ENCODE measurements around the gene HOXB1.

HOXB1 gene

DNA sequence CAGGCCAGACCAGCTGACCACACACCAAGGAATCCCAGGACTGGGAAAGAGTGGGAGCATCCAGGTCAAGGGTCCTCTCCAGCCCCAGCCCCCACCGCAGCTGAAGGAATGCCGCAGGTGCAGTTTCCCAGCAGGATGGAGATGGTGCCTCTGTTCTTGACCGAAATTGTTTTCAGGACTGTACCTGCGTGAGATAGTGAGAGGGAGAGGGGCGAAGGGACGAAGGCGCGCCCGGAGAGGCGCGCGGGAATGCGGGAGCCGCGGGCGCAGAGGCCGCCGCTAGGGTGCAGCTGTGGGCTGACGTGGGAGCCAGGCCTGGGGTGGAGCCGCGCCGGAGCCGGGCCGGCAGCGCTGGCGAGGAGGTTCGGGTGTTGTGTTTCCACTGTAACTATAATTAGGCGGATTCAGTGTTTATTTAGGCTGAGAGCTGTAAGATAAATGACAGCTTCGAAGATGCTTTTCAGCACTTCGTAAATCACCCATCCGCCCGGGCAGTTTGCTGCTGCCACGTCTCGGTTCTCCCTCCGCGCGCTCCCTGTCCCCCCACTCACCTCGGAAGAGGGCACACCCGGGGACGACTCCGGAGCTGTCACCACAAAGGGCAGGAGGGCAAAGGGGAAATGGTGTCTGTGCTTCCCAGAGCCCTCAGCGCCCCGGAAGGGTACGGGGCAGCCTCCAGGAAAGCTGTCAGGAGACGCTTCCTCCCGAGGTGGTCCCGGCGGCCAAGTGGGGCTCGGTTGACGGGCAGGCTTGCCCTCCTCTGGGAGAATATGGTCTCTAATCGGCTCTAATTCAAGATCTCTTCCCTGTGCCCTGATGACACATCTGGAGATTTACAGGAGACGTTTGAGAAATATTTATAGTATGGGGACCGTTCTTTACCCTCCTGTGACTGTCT is 38.2 kb downstream of the HOXB1 start:
- peak; percentile 70 for DNase-seq

DNA sequence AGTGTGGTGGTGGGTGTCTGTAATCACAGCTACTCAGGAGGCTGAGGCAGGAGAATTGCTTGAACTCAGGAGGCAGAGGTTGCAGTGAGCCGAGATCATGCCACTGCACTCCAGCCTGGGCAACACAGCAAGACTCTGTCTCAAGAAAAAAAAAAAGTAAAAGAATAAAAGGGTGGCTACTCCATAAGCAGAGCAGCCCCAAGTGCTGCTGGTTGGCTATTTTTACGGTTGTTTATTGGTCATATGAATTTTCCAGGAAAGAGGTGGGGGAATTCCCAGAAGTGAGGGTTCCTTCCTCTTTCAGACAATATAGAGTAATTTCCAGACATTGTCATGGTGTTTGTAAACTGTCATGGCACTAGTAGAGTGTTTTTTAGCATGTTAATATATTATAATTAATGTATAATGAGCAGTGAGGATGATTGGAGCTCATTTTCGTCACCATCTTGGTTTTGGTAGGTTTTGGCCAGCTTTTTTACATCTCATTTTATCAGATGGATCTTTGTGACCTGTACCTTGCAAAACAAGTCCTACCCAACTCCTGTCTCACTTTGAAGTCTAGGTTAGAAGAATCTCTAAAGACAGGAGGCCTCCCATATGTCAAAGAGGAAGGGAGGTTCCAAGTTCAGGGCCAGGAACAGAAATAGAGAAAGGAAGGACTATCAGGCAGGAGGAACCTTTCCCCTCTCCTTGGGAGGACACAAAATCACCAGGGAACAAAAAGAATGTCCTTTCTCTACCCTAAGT is 39.1 kb downstream of the HOXB1 start:
- no peak for DNase-seq

DNA sequence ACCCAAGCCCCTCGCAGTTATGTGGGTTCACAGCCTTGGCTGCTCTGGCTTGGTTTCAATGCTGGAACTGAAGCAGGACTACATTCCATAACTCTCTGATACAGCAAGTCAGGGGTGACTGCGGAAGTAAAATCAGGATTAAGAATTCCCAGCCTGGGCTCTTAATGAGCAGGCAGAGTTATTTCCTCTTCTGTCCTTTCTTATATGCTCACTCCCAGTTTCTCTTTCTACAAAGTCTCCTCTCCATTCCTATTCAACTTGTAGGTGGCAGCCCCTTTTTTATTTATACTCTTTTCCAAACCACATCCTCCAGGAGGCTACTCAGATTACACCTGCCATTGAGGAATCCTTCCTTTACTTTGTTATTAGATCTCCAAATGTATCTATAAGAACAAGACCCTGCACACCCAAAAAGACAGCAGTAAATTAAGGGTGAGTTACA is 40.3 kb downstream of the HOXB1 start:
- DNase-seq, result no peak

DNA sequence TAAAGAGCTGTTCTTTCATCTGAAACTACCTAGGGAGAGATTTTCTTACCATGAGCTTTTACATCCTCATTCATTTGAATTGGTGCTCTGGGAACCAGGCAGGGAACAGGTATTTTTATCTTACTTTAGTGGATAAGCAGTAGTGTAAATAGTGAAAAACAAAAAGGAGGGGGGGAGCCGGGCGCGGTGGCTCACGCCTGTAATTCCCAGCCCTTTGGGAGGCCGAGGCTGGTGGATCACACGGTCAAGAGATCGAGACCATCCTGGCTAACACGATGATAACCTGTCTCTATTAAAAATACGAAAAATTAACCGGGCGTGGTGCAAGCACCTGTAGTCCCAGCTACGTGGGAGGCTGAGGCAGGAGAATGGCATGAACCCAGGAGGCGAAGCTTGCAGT is 41.0 kb downstream of the HOXB1 start:
- DNase-seq, result no peak

DNA sequence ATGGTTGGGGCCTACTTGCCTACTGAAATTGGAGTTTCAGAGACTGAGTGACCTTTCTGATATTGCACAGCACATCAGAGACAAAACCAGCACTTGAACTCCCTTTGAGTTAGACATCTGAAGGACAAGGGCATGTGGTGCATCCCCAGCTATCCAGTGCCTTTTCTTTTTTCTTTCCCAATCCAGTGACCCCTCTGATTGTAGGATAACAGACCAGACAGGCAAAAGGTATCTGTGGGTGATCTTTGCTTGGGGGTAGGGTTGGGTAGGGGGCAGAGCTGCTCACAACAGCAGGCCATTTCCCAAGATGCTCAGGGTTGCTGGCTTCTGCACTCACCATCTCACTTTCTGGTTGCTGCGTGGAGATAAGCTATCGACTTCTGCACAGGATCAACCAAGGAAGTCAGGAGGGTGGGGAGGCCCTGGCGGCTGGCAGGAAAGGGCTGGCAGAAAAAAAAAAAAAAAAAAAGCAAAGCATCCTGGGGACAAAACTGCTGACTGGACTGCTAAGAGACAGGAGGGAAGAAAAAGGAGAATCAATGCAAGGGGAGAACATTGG is 42.2 kb downstream of the HOXB1 start:
- no peak for DNase-seq

DNA sequence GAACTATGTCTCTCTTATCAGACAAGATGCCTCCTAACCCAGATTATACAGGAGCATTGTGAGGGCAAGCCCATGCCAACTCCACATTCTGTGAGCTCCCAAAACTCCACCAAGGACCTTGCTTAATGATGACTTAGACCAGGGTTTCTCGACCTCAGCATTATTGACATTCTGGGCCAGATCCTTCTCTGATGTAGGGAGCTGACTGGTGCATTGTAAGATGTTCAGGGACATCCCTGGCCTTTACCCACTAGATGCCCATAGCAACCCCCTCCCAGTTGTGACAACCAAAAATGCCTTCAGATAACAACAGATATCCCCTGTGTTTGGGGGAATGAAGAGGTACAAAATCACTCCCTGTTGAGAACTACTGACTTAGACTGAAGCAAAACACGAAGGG is 43.6 kb downstream of the HOXB1 start:
- DNase-seq, result no peak

DNA sequence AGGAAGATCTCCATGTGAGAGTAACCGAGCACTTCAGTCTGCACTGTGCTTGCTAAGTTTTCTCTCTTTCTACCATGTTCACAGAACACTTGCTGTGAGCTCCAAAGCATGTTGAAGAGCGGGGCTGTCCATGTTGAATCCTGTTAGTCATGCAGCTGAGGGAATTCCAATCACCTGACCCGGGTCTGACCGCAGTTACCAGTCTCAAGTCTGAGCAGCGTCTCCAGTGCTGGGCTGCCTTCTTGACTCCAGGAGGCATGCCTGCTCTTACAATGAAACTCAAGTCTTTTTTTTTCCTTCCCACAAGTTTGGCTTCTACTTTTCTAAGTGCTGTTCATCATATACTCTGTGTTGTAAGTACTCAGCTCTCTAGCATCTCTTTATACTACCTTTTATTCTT is 44.3 kb downstream of the HOXB1 start:
- DNase-seq, result peak; percentile 99

DNA sequence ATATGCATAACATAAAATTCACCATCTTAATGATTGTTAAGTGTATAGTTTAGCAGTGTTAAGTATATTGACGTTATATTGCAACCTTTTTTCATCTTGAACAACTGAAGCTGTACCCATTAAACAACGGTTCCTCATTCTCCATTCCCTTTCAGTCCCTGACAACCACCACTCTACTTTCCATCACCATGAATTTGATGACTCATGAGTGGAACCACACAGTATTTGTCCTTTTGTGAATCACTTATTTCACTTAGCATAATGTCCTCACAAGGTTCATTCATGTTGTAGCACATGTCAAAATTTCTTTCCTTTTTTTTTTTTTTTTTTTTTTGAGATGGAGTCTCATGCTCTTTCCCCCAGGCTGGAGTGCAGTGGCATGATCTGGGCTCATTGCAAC is 46.0 kb downstream of the HOXB1 start:
- DNase-seq, result peak; percentile 82

DNA sequence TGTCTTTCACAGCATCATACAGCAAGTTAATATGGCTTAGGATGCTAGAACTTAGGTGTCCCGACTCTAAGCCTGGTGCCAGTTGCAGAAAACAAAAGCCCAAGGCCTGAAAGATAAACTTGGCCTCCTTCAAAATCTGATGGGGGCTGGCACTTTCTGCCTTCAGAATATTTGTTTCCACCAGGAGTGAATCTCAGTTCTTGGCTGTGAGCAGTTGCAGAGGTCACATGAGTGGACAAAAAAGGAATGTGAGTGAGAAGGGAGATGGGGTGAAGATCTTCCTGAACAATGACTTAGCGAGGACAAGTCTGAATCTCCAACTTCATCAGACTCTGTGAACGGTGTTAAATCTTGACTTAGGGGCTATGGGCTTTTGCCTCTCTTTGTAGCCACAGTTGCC is 46.6 kb downstream of the HOXB1 start:
- DNase-seq, result peak; percentile 54

DNA sequence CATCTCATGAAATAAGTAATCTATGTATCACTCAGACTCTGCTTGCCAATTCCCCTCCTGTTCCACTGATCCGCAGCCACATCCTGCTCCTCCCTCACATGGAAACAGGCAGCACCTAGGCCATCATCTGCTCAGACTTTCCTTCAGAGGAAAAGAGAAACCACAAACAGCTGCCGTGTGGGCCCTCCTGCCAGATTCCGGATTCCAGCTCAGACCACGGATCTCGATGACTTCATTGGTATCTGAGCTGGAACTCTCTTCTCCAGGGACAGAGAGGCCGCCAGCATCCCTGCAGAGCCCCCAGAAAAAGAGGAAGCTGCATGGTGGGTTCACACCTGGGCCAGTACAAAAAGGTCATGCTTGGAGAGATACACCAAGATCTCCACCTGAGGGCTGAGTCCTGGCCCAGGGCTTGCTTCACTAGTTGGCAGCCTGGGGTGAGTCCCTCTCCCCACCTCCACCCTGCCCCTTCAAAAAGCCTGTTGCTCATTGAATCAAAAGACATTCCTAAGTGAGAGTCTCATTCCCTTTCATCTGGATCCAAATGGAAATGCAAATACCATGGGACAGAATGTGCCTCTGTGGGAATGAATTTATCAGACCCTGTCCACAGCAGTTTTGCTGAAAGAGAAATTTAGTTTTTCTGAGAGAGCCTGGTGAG is 47.2 kb downstream of the HOXB1 start:
- peak; percentile 100 for DNase-seq

DNA sequence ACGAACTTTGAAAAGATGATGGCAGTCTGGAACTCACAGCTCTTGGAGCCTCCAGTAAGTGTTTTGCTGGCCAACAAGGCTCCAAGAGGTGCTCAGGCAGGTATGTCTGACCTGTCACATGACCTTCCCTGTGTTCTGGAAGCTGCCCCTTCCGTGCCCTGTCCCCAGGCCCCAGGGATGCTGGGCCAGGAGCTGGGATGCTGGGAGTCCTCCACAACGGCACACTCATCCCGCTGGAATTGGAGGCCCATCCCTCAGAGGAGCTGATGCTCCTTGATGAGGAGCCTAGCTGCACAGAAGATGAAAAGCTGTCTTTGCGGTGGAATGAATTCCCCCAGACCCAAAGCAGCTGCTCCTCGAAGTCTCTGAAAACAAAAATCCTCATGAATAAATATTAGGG is 47.8 kb downstream of the HOXB1 start:
- no peak for DNase-seq

DNA sequence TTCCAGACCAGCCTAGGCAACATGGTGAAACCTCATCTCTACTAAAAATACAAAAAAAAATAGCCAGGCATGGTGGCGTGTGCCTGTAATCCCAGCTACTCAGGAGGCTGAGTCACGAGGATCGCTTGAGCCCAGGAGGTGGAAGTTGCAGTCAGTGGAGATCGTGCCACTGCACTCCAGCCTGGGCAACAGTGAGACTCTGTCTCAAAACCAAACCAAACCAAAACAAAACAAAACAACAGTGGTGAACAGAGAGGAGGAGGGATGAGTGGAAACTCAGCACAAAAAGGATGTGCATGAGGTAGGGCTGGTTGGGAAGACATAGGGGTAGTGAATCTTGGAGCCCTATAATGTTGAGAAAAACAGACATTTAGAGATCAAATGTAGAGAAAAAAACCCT is 48.5 kb downstream of the HOXB1 start:
- peak; percentile 54 for DNase-seq

DNA sequence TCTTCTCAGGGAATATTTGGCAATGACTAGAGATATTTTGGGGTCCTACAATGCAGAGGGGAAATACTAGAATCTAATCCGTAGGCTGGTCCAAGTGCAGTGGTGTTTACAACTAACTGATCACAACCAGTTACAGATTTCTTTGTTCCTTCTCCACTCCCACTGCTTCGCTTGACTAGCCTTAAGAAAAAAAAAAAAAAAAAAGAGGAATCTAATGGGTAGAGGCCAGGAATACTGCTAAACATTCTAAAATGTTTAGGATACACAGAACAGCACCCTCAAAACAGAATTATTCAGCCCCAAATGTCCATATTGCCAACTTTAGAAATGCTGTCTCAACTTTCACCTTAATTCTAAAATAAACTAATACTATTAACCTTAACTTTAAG is 51.8 kb downstream of the HOXB1 start:
- no peak for DNase-seq
